GM12878 (cell line): Measurements from ENCODE around the gene SLC38A9. TPM values are rescaled to one million over a fixed set of nuclear protein-coding genes. Genes with fewer than 3 reads are reported as not detected.

Source experiments
- ATAC-seq: fragments of 200-7000 bp; cut with Tn5 transposase; 3 replicates; pipeline ENCODE4 v1.9.1; 2020; ENCODE audit warnings: mild to moderate bottlenecking, moderate library complexity
- BruUV-seq: library from RNA; stranded (reverse); fragments of 400-500 nt; replicated peaks from 2 replicates; lab custom pipeline; 2021; lab: Mats Ljungman, UMichigan
- CTCF ChIA-PET: fragments of 300-600 bp; sonication (Branson Sonifier 250); formaldehyde crosslinking; extraction: SDS; loops from one replicate; lab custom pipeline; 2021; ENCODE audit warnings: inconsistent platforms; lab: Yijun Ruan, JAX
- POLR2A ChIA-PET: fragments of 350-600 bp; formaldehyde crosslinking; extraction: SDS; loops from one replicate; lab custom pipeline; 2021; ENCODE audit warnings: inconsistent platforms; lab: Charles Lee
- RAD21 ChIA-PET: fragments of 300-600 bp; sonication (Branson Sonifier 250); formaldehyde crosslinking; loops from one replicate; lab custom pipeline; 2023; ENCODE audit warnings: antibody characterized with exemption; ENCODE audit not compliant: unreplicated experiment; lab: Charles Lee
- SMC1A ChIA-PET: fragments of 300-600 bp; sonication (Branson Sonifier 250); formaldehyde crosslinking; loops from one replicate; lab custom pipeline; 2023; ENCODE audit not compliant: unreplicated experiment, uncharacterized antibody; lab: Charles Lee
- DNase-seq: peaks from one replicate; pipeline ENCODE4 v3.0.0-alpha.2; 2011; ENCODE audit warnings: low read depth, low spot score
- FAIRE-seq: peaks from 3 replicates; lab custom pipeline; 2011; peaks lifted over from hg19 to GRCh38; lab: Jason Lieb, UNC
- H2AFZ ChIP-seq: 2 replicates; pipeline ENCODE4 v1.6.0; 2011; ENCODE audit warnings: low read depth, low read length, control low read depth; ENCODE audit not compliant: control insufficient read depth
- H3K27ac ChIP-seq: 2 replicates; pipeline ENCODE4 v1.5.1; 2011; ENCODE audit warnings: control low read depth; ENCODE audit not compliant: control insufficient read depth, insufficient read depth
- H3K27me3 ChIP-seq, 2 experiments: replicated peaks in 1 of 2; 2 replicates each; pipeline versions ENCODE4 v1.6.0 to v1.6.1; 2011; ENCODE audit warnings: low read length in 1 of 2; ENCODE audit not compliant: control insufficient read depth in 2 of 2, insufficient read depth in 2 of 2
- H3K36me3 ChIP-seq, 2 experiments: 2 replicates each; pipeline ENCODE4 v1.5.1; 2011; ENCODE audit warnings: low read length in 1 of 2; ENCODE audit not compliant: control insufficient read depth in 2 of 2, insufficient read depth in 2 of 2
- H3K4me1 ChIP-seq: 2 replicates; pipeline ENCODE4 v1.6.1; 2011; ENCODE audit warnings: mild to moderate bottlenecking, low read length, moderate library complexity, mixed read lengths; ENCODE audit not compliant: control insufficient read depth, insufficient read depth
- H3K4me2 ChIP-seq: 2 replicates; pipeline ENCODE4 v1.6.0; 2011; ENCODE audit warnings: control low read depth; ENCODE audit not compliant: control insufficient read depth, insufficient read depth
- H3K4me3 ChIP-seq: fragments of 200-600 bp; sonication (generic); 2 replicates; pipeline ENCODE4 v1.5.1; 2016
- H3K79me2 ChIP-seq: 2 replicates; pipeline ENCODE4 v1.6.0; 2011; ENCODE audit warnings: low read length; ENCODE audit not compliant: control insufficient read depth, insufficient read depth
- H3K9ac ChIP-seq: 2 replicates; pipeline ENCODE4 v1.8.0; 2011; ENCODE audit warnings: low read length, control low read depth, mixed read lengths; ENCODE audit not compliant: control insufficient read depth, insufficient read depth
- H3K9me3 ChIP-seq: replicated peaks from 3 replicates; pipeline ENCODE4 v1.5.1; 2011; ENCODE audit warnings: mild to moderate bottlenecking, low read length; ENCODE audit not compliant: control insufficient read depth, insufficient read depth
- H4K20me1 ChIP-seq: 2 replicates; pipeline ENCODE4 v1.6.0; 2011; ENCODE audit not compliant: control insufficient read depth, insufficient read depth
- CHD4 ChIP-seq: fragments of 200-600 bp; sonication (generic); IDR thresholded peaks from 2 replicates; pipeline ENCODE4 v1.6.1; 2016; ENCODE audit warnings: mild to moderate bottlenecking
- NFYA ChIP-seq: IDR thresholded peaks from 2 replicates; pipeline ENCODE4 v1.6.1; 2011; ENCODE audit warnings: low read depth, mild to moderate bottlenecking, low read length, improper control_type of control experiment, borderline replicate concordance
- NR2F1 ChIP-seq: fragments of 450-650 bp; conservative IDR thresholded peaks from 2 replicates; pipeline ENCODE4 v1.6.1; 2017; ENCODE audit warnings: mild to moderate bottlenecking
- PML ChIP-seq: IDR thresholded peaks from 2 replicates; pipeline ENCODE4 v1.6.1; 2012; ENCODE audit warnings: low read length, inconsistent platforms
- POLR2AphosphoS5 ChIP-seq: IDR thresholded peaks from 2 replicates; pipeline ENCODE4 v1.6.1; 2011; ENCODE audit warnings: mild to moderate bottlenecking, low read length, inconsistent platforms
- POU2F2 ChIP-seq: IDR thresholded peaks from 3 replicates; pipeline ENCODE4 v1.6.1; 2011; ENCODE audit warnings: low read depth, mild to moderate bottlenecking, low read length, borderline replicate concordance
- RCOR1 ChIP-seq: conservative IDR thresholded peaks from 2 replicates; pipeline ENCODE4 v1.6.1; 2012; ENCODE audit warnings: low read depth, low read length, improper control_type of control experiment
- STAT1 ChIP-seq: fragments of 450-650 bp; conservative IDR thresholded peaks from 2 replicates; pipeline ENCODE4 v1.6.1; 2014; ENCODE audit warnings: antibody characterized with exemption, mild to moderate bottlenecking
- SUPT20H ChIP-seq: IDR thresholded peaks from 2 replicates; pipeline ENCODE4 v1.6.1; 2011; ENCODE audit warnings: low read depth, mild to moderate bottlenecking, low read length, moderate library complexity, borderline replicate concordance; ENCODE audit not compliant: control insufficient read depth
- SUZ12 ChIP-seq: fragments of 200-600 bp; sonication (generic); IDR thresholded peaks from one replicate; pipeline ENCODE4 v1.6.1; 2018; ENCODE audit warnings: antibody characterized with exemption, mild to moderate bottlenecking; ENCODE audit not compliant: unreplicated experiment
- ZZZ3 ChIP-seq: IDR thresholded peaks from 2 replicates; pipeline ENCODE4 v1.6.1; 2011; ENCODE audit warnings: low read depth; ENCODE audit not compliant: control insufficient read depth, insufficient read length
- WGBS: methylation state at CpG from one replicate; pipeline ENCODE4 v1.1.6; 2016; ENCODE audit warnings: low lambda C conversion rate; ENCODE audit not compliant: insufficient replicate concordance, insufficient coverage; ENCODE audit errors: missing lambda C conversion rate; 5-methylcytosine and 5-hydroxymethylcytosine counted together
- in situ Hi-C: fragments of 300-500 bp; cut with MboI; formaldehyde crosslinking; loops from 9 replicates; pipeline ENCODE4 v1.14.3; 2018; ENCODE audit warnings: mixed read lengths
- intact Hi-C: fragments of 100-400 bp; cut with micrococcal nuclease; formaldehyde crosslinking; loops from one replicate; pipeline ENCODE4 v1.14.2; 2022; ENCODE audit not compliant: unreplicated experiment
- polyA plus RNA-seq, 11 experiments: library from polyadenylated mRNA; depleted of rRNA in 4 of 11; unstranded in 6 of 11; stranded (reverse) in 5 of 11; fragments of >200 nt; fragmentation: Nextera tagmentation in 4 of 11; fragmentation: Illumina TruSeq in 1 of 11; extraction: Ambion mirVana in 4 of 11; extraction: Trizol in 1 of 11; gene quantifications; 1 replicate in 1 of 11; 2 replicates in 10 of 11; pipeline versions ENCODE4 v1.2.1 to v1.2.3, GENCODE V29; 2011 to 2016; ENCODE audit warnings: inconsistent platforms in 2 of 11, missing spikeins in 2 of 11, low read depth in 1 of 11
- total RNA-seq, 4 experiments: library from RNA; depleted of rRNA in 3 of 4; stranded (reverse); fragments of >200 nt in 3 of 4; fragmentation: Illumina TruSeq in 1 of 4; extraction: Trizol in 1 of 4; gene quantifications; 2 replicates each; pipeline versions ENCODE4 v1.2.1 to v1.2.3, GENCODE V29; 2013 to 2021
- TF ChIP-seq, protein P1 (sequence below): fragments of 150-350 bp; IDR thresholded peaks from 2 replicates; pipeline ENCODE4 v1.6.1; 2014; ENCODE audit warnings: mild to moderate bottlenecking, low read depth, low read length
- TF ChIP-seq, protein P2 (sequence below): fragments of 450-650 bp; formaldehyde crosslinking; IDR thresholded peaks from 2 replicates; pipeline ENCODE4 v1.4.0; 2020; ENCODE audit warnings: mild to moderate bottlenecking, moderate library complexity
- TF ChIP-seq, protein P3 (sequence below): fragments of 450-650 bp; IDR thresholded peaks from 2 replicates; pipeline ENCODE4 v1.6.1; 2017; ENCODE audit warnings: mild to moderate bottlenecking, moderate library complexity

The SLC38A9 gene
- total and polyA plus RNA-seq, 10 of the 15 experiments (the other 5 are each of a cell fraction or from before 2014, with no cell fraction given), result 8.5 to 35.1 (median 23.0) TPM

DNA sequence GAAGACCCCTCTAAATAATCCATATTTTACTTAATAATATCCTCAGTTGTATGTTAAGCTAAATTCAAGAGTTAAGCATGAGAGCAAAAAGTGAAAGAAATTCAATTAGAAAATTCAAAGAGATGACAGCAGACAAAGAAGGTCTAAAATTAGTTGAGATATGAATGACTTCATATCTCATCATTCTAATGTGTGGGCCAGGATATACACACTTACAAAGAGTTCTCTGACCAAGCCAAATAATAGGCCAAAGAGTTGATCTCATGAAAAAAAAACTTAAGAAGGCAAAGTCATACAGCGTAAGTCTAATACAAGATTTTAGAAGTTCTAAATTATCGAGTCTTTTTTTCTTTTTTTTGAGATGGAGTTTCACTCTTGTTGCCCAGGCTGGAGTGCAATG lies 89.7 kb downstream of the SLC38A9 start (continued):
- TF ChIP-seq, protein P1, sequence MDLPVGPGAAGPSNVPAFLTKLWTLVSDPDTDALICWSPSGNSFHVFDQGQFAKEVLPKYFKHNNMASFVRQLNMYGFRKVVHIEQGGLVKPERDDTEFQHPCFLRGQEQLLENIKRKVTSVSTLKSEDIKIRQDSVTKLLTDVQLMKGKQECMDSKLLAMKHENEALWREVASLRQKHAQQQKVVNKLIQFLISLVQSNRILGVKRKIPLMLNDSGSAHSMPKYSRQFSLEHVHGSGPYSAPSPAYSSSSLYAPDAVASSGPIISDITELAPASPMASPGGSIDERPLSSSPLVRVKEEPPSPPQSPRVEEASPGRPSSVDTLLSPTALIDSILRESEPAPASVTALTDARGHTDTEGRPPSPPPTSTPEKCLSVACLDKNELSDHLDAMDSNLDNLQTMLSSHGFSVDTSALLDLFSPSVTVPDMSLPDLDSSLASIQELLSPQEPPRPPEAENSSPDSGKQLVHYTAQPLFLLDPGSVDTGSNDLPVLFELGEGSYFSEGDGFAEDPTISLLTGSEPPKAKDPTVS, result no peak
- TF ChIP-seq, all 136 proteins: peak for 0

DNA sequence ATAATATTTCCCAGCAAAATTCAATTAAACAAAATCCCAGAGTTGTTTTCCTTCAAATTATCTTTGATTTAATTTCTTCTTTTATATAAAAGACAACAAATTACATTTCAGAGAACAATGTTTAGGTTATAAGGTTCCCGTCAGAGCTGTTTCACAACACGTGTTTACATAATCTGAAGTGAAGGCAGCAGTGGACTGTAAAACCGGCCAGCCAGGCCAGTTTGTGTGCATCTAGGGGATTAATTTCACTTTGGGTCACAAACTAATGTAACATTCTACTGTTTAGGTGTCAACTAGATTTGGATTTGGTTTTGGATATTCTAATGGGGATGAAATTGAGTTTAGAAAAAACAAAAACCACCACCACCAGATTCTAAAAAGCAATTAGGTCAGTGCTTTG lies 90.9 kb downstream of the SLC38A9 start:
- no peak for TF ChIP-seq NFYA
- no peak for TF ChIP-seq NR2F1
- no peak for TF ChIP-seq SUPT20H
- TF ChIP-seq RCOR1, result no peak
- TF ChIP-seq CHD4, result no peak
- TF ChIP-seq ZZZ3, result no peak
- TF ChIP-seq, protein P2, sequence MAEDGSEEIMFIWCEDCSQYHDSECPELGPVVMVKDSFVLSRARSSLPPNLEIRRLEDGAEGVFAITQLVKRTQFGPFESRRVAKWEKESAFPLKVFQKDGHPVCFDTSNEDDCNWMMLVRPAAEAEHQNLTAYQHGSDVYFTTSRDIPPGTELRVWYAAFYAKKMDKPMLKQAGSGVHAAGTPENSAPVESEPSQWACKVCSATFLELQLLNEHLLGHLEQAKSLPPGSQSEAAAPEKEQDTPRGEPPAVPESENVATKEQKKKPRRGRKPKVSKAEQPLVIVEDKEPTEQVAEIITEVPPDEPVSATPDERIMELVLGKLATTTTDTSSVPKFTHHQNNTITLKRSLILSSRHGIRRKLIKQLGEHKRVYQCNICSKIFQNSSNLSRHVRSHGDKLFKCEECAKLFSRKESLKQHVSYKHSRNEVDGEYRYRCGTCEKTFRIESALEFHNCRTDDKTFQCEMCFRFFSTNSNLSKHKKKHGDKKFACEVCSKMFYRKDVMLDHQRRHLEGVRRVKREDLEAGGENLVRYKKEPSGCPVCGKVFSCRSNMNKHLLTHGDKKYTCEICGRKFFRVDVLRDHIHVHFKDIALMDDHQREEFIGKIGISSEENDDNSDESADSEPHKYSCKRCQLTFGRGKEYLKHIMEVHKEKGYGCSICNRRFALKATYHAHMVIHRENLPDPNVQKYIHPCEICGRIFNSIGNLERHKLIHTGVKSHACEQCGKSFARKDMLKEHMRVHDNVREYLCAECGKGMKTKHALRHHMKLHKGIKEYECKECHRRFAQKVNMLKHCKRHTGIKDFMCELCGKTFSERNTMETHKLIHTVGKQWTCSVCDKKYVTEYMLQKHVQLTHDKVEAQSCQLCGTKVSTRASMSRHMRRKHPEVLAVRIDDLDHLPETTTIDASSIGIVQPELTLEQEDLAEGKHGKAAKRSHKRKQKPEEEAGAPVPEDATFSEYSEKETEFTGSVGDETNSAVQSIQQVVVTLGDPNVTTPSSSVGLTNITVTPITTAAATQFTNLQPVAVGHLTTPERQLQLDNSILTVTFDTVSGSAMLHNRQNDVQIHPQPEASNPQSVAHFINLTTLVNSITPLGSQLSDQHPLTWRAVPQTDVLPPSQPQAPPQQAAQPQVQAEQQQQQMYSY (CRISPR knock-in tag), result no peak
- TF ChIP-seq SUZ12, result no peak
- TF ChIP-seq STAT1, result no peak
- no peak for TF ChIP-seq PML
- no peak for TF ChIP-seq POU2F2
- no peak for TF ChIP-seq POLR2AphosphoS5
- TF ChIP-seq, protein P3, sequence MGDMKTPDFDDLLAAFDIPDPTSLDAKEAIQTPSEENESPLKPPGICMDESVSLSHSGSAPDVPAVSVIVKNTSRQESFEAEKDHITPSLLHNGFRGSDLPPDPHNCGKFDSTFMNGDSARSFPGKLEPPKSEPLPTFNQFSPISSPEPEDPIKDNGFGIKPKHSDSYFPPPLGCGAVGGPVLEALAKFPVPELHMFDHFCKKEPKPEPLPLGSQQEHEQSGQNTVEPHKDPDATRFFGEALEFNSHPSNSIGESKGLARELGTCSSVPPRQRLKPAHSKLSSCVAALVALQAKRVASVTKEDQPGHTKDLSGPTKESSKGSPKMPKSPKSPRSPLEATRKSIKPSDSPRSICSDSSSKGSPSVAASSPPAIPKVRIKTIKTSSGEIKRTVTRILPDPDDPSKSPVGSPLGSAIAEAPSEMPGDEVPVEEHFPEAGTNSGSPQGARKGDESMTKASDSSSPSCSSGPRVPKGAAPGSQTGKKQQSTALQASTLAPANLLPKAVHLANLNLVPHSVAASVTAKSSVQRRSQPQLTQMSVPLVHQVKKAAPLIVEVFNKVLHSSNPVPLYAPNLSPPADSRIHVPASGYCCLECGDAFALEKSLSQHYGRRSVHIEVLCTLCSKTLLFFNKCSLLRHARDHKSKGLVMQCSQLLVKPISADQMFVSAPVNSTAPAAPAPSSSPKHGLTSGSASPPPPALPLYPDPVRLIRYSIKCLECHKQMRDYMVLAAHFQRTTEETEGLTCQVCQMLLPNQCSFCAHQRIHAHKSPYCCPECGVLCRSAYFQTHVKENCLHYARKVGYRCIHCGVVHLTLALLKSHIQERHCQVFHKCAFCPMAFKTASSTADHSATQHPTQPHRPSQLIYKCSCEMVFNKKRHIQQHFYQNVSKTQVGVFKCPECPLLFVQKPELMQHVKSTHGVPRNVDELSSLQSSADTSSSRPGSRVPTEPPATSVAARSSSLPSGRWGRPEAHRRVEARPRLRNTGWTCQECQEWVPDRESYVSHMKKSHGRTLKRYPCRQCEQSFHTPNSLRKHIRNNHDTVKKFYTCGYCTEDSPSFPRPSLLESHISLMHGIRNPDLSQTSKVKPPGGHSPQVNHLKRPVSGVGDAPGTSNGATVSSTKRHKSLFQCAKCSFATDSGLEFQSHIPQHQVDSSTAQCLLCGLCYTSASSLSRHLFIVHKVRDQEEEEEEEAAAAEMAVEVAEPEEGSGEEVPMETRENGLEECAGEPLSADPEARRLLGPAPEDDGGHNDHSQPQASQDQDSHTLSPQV, result no peak
- ChIA-PET POLR2A (no interaction called here), CTCF (no interaction called here), SMC1A (no interaction called here), RAD21 (no interaction called here)
- no peaks in the 10 kb centered on the region for H4K20me1 ChIP-seq
- H3K4me2 ChIP-seq, result no peak overlapping the region
- no peaks in the 10 kb centered on the region for H3K9me3 ChIP-seq
- ATAC-seq, result no peak
- no peak for FAIRE-seq
- H3K79me2 ChIP-seq, result no peaks in the 10 kb centered on the region
- no peaks in the 10 kb centered on the region for H3K27me3 ChIP-seq
- H3K4me1 ChIP-seq, result no peaks in the 10 kb centered on the region
- no peak for DNase-seq
- H3K4me3 ChIP-seq, result no peak overlapping the region
- no peak overlapping the region for H3K9ac ChIP-seq
- 96% methylated on average over 3 of the region's 3 CpGs for WGBS
- H2AFZ ChIP-seq, result no peak overlapping the region
- intact Hi-C loops, result no loop called here
- in situ Hi-C loops, result no loop called here
- H3K27ac ChIP-seq, result no peak overlapping the region
- H3K36me3 ChIP-seq, result no peaks in the 10 kb centered on the region; a peak in 1 of 4 replicates
- no TSS peak for BruUV-seq
